Fibroblast of villous mesenchyme (primary cell): ENCODE data around the gene PARD6G. TPM values are rescaled to one million over a fixed set of nuclear protein-coding genes. Genes with fewer than 3 reads are reported as not detected.

Experiments used
- DNase-seq: peaks from one replicate; pipeline ENCODE4 v3.0.0-alpha.2; 2010; ENCODE audit warnings: low read depth
- H3K4me3 ChIP-seq: 2 replicates; pipeline ENCODE4 v1.5.1; 2011; ENCODE audit warnings: low read depth, mild to moderate bottlenecking, low read length
- total RNA-seq: library from RNA; depleted of rRNA; stranded (reverse); fragments of >200 nt; gene quantifications from 2 replicates; pipeline ENCODE4 v1.2.3, GENCODE V29; 2012
- TF ChIP-seq, protein P1 (sequence below): IDR thresholded peaks from 2 replicates; pipeline ENCODE4 v1.5.1; 2012; ENCODE audit warnings: low read depth, mild to moderate bottlenecking, low read length; ENCODE audit not compliant: insufficient read depth

Gene PARD6G
- total RNA-seq, 1 donor = 1.7 TPM

DNA sequence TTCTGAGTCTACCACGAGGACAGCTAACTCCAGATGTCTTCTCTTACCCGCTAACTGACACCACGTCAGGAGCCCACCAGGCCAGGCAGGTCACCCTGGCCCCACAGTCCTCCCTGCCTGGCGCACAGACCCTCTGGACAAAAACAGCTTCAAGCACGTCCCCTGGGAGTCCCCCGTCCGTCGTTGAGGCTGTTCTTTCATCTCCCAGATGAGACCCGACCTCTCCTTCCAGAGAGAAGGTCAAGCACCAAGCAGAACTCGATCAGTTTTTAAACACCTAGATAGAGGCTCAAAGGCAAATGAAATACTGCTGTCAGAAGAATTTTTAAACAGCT lies 57.8 kb downstream of the PARD6G start:
- TF ChIP-seq, protein P1, sequence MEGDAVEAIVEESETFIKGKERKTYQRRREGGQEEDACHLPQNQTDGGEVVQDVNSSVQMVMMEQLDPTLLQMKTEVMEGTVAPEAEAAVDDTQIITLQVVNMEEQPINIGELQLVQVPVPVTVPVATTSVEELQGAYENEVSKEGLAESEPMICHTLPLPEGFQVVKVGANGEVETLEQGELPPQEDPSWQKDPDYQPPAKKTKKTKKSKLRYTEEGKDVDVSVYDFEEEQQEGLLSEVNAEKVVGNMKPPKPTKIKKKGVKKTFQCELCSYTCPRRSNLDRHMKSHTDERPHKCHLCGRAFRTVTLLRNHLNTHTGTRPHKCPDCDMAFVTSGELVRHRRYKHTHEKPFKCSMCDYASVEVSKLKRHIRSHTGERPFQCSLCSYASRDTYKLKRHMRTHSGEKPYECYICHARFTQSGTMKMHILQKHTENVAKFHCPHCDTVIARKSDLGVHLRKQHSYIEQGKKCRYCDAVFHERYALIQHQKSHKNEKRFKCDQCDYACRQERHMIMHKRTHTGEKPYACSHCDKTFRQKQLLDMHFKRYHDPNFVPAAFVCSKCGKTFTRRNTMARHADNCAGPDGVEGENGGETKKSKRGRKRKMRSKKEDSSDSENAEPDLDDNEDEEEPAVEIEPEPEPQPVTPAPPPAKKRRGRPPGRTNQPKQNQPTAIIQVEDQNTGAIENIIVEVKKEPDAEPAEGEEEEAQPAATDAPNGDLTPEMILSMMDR = no peak
- DNase-seq = no peak
- no peak overlapping the region for H3K4me3 ChIP-seq

DNA sequence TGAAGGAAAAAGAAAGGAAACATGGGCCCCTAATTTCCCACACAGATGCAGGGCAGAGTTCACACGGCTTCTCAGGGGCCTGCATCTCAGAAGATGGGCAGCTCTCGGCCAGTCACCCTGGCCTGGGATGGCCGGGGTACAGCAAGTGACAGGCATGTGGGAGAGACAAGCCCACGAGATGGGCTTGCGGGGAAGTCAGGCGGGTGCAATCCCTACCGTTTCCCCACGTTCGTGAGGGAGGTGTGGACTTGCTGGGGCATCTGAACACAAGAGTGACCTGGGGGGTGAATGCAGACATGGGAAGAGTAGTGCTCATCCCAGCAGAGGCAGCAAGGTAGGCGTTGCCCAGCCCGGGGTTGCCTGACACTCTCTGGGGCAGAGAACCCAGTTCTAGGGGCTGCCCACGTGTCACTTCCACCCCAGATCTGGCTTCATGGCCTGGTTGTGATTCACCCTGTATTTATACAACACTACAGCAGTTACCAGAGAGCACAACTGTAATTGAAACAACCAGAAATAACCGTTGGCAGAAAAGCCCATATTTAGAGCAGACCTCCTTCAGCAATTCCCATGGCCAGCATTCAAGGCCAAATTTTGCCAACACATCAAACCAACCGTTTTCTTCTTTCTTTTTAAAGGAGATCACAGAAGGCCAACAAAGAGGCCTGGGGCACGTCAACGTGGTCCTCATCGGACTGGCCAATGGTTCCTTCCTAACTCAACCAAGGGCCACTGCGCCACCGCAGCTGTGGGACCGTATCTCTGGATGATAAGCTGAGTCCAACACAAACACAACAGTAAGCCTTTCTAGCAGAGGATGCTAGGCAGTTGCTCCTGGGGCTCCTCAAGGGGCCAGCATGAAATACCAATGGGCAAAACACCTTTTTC lies 58.4 kb downstream of the PARD6G start:
- no peak for DNase-seq
- no peak overlapping the region for H3K4me3 ChIP-seq
- TF ChIP-seq, protein P1 = no peak

DNA sequence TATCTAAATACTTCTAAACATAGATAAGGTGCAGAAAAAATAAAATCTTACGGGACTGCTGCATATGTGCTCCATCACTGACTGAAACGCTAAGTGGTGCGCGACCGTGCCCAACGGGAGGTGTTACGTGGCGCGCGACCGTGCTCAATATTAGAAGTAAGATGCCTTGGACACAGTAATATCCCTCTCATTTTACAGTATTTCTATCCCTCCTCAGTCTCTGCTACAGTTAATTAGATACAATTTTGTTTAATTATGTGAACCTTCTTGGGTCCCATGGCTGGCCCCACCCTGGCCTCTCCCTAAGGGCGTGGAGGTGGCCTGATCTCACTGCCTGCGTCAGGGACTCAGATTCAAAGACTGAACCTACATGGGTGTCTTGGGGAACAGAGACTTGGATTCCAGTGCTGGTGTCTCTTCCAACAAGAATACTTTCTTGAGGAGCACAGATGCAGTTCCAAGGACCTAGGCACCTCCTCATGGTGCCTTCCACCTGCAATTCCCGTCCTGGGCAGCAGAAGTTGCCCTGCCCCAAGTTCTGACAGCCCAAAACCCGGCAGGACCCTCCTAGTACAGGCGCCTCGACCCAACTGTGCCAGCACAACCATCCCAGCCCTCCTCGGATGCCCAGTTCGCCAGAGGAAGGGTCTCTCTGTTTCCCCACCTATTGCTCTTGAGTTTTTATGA lies 59.2 kb downstream of the PARD6G start:
- no peak for DNase-seq
- TF ChIP-seq, protein P1 = no peak
- H3K4me3 ChIP-seq = no peak overlapping the region

DNA sequence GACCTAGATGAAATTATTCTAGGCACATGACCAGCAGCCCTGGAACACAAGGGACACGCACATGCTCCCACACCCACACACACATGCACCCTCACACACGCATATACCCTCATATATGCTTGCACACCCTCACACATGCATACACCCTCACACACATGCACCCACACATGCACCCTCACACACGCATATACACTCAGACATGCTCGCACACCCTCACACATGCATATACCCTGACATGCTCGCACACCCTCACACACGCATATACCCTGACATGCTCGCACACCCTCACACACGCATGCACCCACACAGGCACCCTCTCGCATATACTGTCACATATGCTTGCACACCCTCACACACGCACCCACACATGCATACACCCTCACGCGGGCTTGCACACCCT lies 61.8 kb downstream of the PARD6G start:
- DNase-seq = no peak
- TF ChIP-seq, protein P1 = no peak
- H3K4me3 ChIP-seq = no peak overlapping the region

DNA sequence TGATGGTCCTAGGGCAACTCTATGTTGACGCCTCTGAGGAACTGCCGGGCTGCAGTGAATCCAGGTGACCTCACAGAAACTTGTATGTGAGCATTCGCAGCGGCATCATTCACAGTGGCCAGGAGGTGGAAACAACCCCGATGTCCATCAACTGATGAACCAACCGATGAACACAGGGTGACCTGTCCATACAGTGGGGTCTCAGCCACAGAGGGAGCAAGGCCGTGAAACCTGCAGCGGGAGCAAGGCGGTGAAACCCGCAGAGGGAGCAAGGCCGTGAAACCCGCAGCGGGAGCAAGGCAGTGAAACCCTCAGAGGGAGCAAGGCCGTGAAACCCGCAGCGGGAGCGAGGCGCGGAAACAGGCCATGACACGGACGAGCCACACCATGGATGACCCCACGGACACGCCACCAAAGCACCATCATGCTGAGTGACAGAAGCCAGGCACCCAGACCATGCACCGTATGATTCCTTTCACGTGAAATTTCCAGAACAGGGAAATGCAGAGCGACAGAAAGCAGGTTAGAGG lies 63.0 kb downstream of the PARD6G start:
- DNase-seq = no peak
- TF ChIP-seq, protein P1 = no peak

DNA sequence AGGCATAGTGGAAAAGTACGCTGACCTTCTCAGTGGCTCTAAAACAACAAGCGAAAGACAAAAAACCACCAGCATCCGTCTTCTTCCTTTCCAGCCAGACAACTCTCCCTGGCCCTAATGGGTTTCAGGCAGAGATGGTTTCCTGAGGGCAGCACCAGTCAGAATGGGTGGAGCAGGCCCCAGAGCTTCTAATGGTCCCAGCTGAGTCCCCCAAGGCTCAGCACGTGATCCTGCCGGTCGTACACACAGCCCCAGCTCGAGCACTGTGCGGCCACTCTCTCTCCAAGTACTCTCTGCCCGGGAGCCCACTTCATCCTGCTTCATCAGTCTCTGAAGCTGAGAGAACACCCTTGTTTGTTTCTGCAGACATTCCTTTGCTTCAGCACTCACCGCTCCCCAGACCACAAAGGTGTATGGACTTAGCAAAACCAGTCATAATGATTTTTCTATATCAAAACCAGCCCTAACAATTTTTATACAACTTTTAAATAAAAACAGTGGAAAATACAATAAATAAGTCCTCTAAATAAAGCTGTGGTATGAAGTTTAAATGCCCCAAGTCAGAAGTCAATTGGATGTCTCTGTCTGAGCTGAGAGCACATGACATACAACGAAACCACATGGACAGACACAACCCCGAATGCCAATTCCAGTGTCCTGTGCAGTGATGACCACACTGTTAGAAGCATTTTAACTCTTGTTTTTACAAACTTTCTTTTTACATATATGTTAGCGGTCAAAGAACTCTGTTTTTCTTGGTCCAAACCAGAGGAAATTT lies 63.9 kb downstream of the PARD6G start:
- H3K4me3 ChIP-seq = no peak overlapping the region
- DNase-seq = no peak
- TF ChIP-seq, protein P1 = no peak

More for the DNA sequence above, 63.0 kb downstream of the PARD6G start:
- H3K4me3 ChIP-seq = no peak overlapping the region
